HG02678 (cell line): ENCODE results near the gene TUB.

Experiments
- ATAC-seq: cut with Tn5 transposase; IDR thresholded peaks from one replicate; pipeline ENCODE4 v1.9.1; 2021; ENCODE audit warnings: mild to moderate bottlenecking, moderate library complexity; ENCODE audit not compliant: unreplicated experiment

The TUB gene

GRCh38 chr11:8089791-8090510 lies 8.9 kb downstream of the TUB start:
- no peak for ATAC-seq

- ATAC-seq = no peak
Measured at GRCh38 chr11:8090756-8091155, 9.7 kb downstream of the TUB start.

GRCh38 chr11:8091721-8092120 lies 10.7 kb downstream of the TUB start:
- no peak for ATAC-seq

- ATAC-seq = peak; percentile 82
Measured at GRCh38 chr11:8092587-8093424, 11.8 kb downstream of the TUB start.

GRCh38 chr11:8093931-8094575 lies 13.0 kb downstream of the TUB start:
- no peak for ATAC-seq

- no peak for ATAC-seq
Measured at GRCh38 chr11:8094656-8095055, 13.6 kb downstream of the TUB start.

GRCh38 chr11:8095371-8095770 lies 14.4 kb downstream of the TUB start:
- ATAC-seq = no peak

- no peak for ATAC-seq
Measured at GRCh38 chr11:8095806-8096522, 15.0 kb downstream of the TUB start.

- no peak for ATAC-seq
Measured at GRCh38 chr11:8096575-8096974, 15.6 kb downstream of the TUB start.

- ATAC-seq = no peak
Measured at GRCh38 chr11:8097062-8097461, 16.1 kb downstream of the TUB start.

GRCh38 chr11:8097468-8097867 lies 16.5 kb downstream of the TUB start:
- no peak for ATAC-seq

GRCh38 chr11:8097926-8098325 lies 16.9 kb downstream of the TUB start:
- ATAC-seq = no peak

GRCh38 chr11:8098361-8098760 lies 17.4 kb downstream of the TUB start:
- ATAC-seq = no peak

- no peak for ATAC-seq
Measured at GRCh38 chr11:8098879-8099278, 17.9 kb downstream of the TUB start.

GRCh38 chr11:8099291-8099899 lies 18.4 kb downstream of the TUB start:
- no peak for ATAC-seq

GRCh38 chr11:8100158-8100557 lies 19.1 kb downstream of the TUB start:
- ATAC-seq = no peak

- ATAC-seq = no peak
Measured at GRCh38 chr11:8100605-8101004, 19.6 kb downstream of the TUB start.

- no peak for ATAC-seq
Measured at GRCh38 chr11:8101421-8101820, 20.4 kb downstream of the TUB start.

- no peak for ATAC-seq
Measured at GRCh38 chr11:8102296-8102915, 21.4 kb downstream of the TUB start.

GRCh38 chr11:8102965-8103364 lies 22.0 kb downstream of the TUB start:
- ATAC-seq = no peak
